Kidney (tissue), 14 donors: ENCODE data around the gene C1QL1. TPM values are rescaled to one million over a fixed set of nuclear protein-coding genes. Genes with fewer than 3 reads are reported as not detected.

ENCODE experiments used
- DNase-seq, 5 donors: peaks; one replicate each; pipeline ENCODE4 v3.0.0-alpha.2; 2013 to 2020
- FAIRE-seq: peaks from 2 replicates; lab custom pipeline; 2012; peaks lifted over from hg19 to GRCh38; lab: Jason Lieb, UNC
- H3K27ac ChIP-seq, 2 donors: one replicate each; pipeline ENCODE4 v1.7.0; 2013; ENCODE audit warnings: low read depth in 2 of 2, low read length in 2 of 2, inconsistent platforms in 1 of 2
- H3K27me3 ChIP-seq: one replicate; pipeline ENCODE4 v1.7.1; 2013; ENCODE audit warnings: low read length, inconsistent platforms; ENCODE audit not compliant: control insufficient read depth, insufficient read depth
- H3K36me3 ChIP-seq, 3 donors: one replicate each; pipeline versions ENCODE4 v1.7.0 to v1.7.1; 2013; ENCODE audit warnings: low read length in 3 of 3, control low read depth in 1 of 3, inconsistent platforms in 1 of 3; ENCODE audit not compliant: insufficient read depth in 3 of 3, control insufficient read depth in 2 of 3
- H3K4me1 ChIP-seq, 3 donors: one replicate each; pipeline versions ENCODE4 v1.7.0 to v1.7.1; 2013; ENCODE audit warnings: low read length in 3 of 3, inconsistent platforms in 1 of 3, low read depth in 1 of 3; ENCODE audit not compliant: control insufficient read depth in 2 of 3, insufficient read depth in 2 of 3
- H3K4me3 ChIP-seq, 3 donors: one replicate each; pipeline versions ENCODE4 v1.7.0 to v1.8.1; 2013; ENCODE audit warnings: low read length in 3 of 3, control low read depth in 1 of 3, inconsistent platforms in 1 of 3
- H3K9ac ChIP-seq, 3 donors: one replicate each; pipeline versions ENCODE4 v1.7.0 to v1.7.1; 2013; ENCODE audit warnings: low read length in 3 of 3, control low read depth in 1 of 3, inconsistent platforms in 1 of 3
- H3K9me3 ChIP-seq, 3 donors: one replicate each; pipeline versions ENCODE4 v1.7.0 to v1.7.1; 2013; ENCODE audit warnings: low read length in 3 of 3, control low read depth in 1 of 3, inconsistent platforms in 1 of 3; ENCODE audit not compliant: control insufficient read depth in 2 of 3, insufficient read depth in 1 of 3
- intact Hi-C: fragments of 100-400 bp; cut with DNase I; formaldehyde crosslinking; loops from one replicate; pipeline ENCODE4 v1.11.1; 2022
- polyA plus RNA-seq: library from polyadenylated mRNA; stranded (reverse); fragments of 350-450 nt; fragmentation: Illumina TruSeq; extraction: RNeasy Lipid Tissue Mini Kit (QIAGEN cat#74804); gene quantifications from one replicate; pipeline ENCODE4 v1.2.3, GENCODE V29; 2014; ENCODE audit warnings: low read depth, low replicate concordance; ENCODE audit not compliant: insufficient read depth
- total RNA-seq: library from RNA; stranded (reverse); fragmentation: NEBNext Ultra II Directional; extraction: Animal tissue kit (Norgen Biotek cat#: 25700); gene quantifications from one replicate; pipeline ENCODE4 v1.2.1, GENCODE V29; 2021
- TF ChIP-seq, protein P1 (sequence below): IDR thresholded peaks from 3 replicates; pipeline ENCODE4 v1.5.1; 2012; ENCODE audit warnings: mild to moderate bottlenecking, moderate library complexity, borderline replicate concordance; ENCODE audit not compliant: insufficient read depth; ENCODE audit errors: extremely low read depth
- donor health status: control.
- donor health status: control.
- donor health status: control.
- donor health status: control.
- donor health status: control.
- donor health status: DM: yes; HTN: yes; CAD: no.
- donor health status: Normal renal cell carcinoma (clear cell type).

The C1QL1 gene
- total and polyA plus RNA-seq, 2 donors from 2014 or later = 0.76 to 25.4 TPM

DNA sequence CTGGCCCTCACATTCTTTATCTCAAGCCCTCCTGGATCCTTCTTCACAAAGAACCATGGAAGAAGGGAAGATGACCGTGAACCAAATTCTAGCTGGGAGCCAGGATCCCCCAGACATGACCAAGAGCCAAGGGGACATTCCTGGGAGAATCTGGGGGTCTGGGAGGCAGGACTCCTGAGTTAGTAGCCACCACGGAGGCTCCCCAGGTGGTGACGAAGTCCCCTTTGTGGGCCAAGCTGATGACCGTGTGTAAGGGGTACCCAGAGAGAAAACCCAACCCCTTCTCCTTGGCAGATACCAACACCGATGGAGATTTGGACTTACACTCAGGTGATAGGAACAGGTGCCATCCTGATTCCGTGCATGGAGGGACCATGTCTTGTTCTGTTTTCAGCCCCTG is 46.0 kb downstream of the C1QL1 start:
- Histone ChIP-seq H3K9me3 (no peaks in the 10 kb centered on the region), H3K27me3 (no peaks in the 10 kb centered on the region), H3K36me3 (no peaks in the 10 kb centered on the region), H3K27ac (no peak overlapping the region), H3K4me1 (no peaks in the 10 kb centered on the region), H3K9ac (no peak overlapping the region), H3K4me3 (no peak overlapping the region)
- DNase-seq (peak in 1 of 5 donors; percentile 28), FAIRE-seq (no peak)
- intact Hi-C loops = loop anchor here (10.0 kb wide), 1 partner anchor 193 kb away; no protein-coding TSS in a partner anchor
- TF ChIP-seq, protein P1, sequence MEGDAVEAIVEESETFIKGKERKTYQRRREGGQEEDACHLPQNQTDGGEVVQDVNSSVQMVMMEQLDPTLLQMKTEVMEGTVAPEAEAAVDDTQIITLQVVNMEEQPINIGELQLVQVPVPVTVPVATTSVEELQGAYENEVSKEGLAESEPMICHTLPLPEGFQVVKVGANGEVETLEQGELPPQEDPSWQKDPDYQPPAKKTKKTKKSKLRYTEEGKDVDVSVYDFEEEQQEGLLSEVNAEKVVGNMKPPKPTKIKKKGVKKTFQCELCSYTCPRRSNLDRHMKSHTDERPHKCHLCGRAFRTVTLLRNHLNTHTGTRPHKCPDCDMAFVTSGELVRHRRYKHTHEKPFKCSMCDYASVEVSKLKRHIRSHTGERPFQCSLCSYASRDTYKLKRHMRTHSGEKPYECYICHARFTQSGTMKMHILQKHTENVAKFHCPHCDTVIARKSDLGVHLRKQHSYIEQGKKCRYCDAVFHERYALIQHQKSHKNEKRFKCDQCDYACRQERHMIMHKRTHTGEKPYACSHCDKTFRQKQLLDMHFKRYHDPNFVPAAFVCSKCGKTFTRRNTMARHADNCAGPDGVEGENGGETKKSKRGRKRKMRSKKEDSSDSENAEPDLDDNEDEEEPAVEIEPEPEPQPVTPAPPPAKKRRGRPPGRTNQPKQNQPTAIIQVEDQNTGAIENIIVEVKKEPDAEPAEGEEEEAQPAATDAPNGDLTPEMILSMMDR = no peak

DNA sequence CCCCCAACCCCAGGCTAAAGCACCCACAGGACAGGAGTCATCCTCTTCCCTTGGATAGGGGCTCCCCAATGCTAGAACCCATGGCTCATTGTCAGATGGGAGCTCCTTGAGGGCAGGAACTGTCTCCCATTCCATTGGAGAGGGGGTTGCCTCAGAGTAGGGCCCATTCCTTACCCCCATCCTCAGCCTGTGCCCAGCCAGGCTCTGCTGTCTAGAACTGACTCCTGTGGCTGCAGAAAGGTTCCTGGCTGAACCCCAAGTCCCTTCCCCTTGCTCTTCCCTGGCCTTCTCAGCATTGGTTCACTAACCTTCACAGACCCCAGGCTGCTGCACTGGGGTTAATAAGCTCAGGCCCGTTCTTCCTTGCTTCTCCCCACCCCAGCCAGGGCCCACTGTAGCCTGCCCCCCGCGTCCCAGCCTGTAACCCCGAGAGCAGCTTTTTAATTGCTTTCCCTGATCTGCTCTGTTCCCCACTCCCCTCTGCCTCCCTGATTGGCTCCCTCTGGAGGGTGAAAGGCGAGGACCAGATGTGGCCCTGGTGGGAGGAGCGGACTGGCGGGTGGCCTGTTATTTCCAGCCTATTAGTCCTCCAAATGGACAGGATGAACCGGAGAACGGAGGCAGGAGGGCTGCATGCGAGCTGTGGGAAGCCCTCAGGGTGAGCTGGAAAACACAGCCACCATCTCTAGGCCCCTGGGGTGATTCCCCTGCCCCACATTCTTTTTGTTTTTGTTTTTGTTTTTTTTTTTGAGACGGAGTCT is 46.8 kb downstream of the C1QL1 start:
- DNase-seq = peak; percentile 21 to 64 (median 52)
- TF ChIP-seq, protein P1 = no peak
- Histone ChIP-seq H3K9me3 (no peaks in the 10 kb centered on the region), H3K4me3 (no peak overlapping the region), H3K4me1 (no peaks in the 10 kb centered on the region), H3K9ac (no peak overlapping the region), H3K36me3 (no peaks in the 10 kb centered on the region), H3K27ac (no peak overlapping the region), H3K27me3 (no peaks in the 10 kb centered on the region)
- no peak for FAIRE-seq
- intact Hi-C loops = loop anchor here (10.0 kb wide), 1 partner anchor 193 kb away; no protein-coding TSS in a partner anchor

DNA sequence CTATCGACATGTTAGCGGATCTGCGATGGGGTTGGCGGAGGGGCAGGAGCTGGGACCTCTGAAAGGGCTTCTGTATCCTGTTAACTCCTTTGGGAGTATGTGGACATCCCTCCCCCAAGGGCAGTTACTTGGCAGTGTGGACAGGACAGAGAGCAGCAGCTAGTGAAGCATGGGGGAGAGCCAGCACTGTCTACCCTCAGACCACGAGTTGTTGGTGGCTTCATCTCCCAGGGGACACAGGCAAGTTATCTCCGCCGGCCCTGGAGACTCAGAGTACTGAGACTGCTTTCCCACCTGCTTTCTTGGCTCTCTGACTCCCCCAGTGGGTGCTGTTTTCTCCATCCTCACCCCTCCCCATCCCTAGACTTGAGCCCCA is 47.5 kb downstream of the C1QL1 start:
- FAIRE-seq = no peak
- intact Hi-C loops = loop anchor here (10.0 kb wide), 1 partner anchor 194 kb away; no protein-coding TSS in a partner anchor
- DNase-seq = peak in 2 of 5 donors; percentile 30 to 36
- Histone ChIP-seq H3K27ac (no peak overlapping the region), H3K9me3 (no peaks in the 10 kb centered on the region), H3K36me3 (no peaks in the 10 kb centered on the region), H3K4me3 (no peak overlapping the region), H3K4me1 (no peaks in the 10 kb centered on the region), H3K9ac (no peak overlapping the region), H3K27me3 (no peaks in the 10 kb centered on the region)
- TF ChIP-seq, protein P1 = no peak
